ENCODE data around the gene EP300.
"Not testable (repeated sequence)": the region's sequence is repeated elsewhere in the genome, so short reads cannot be mapped to it uniquely, and the experiment has no call there.

EP300 gene

GRCh38 chr22:41092023-41092817, at the start of gene EP300:
Gene EP300, plus strand, starts transcription at chr22:41092592. Its CDS starts 413 bp downstream, at chr22:41093005.
- H3K27me3 ChIP-seq (ENCODE audit: control insufficient read depth, insufficient read depth, low read length), result no peaks in the 10 kb centered on the region

GRCh38 chr22:41043722-41044121, 48.7 kb upstream of the EP300 start:
- no peaks in the 10 kb centered on the region for H3K36me3 ChIP-seq (ENCODE audit: control insufficient read depth, insufficient read depth, low read length)
- H3K9me3 ChIP-seq (ENCODE audit: control insufficient read depth, insufficient read depth, low read length), result no peaks in the 10 kb centered on the region
- no peaks in the 10 kb centered on the region for H3K4me1 ChIP-seq (ENCODE audit: control insufficient read depth, insufficient read depth, low read length)
- H3K27me3 ChIP-seq (ENCODE audit: control insufficient read depth, insufficient read depth, low read length), result no peaks in the 10 kb centered on the region
- no peak overlapping the region for H3K4me3 ChIP-seq (ENCODE audit: low read depth, low read length)
- no peak overlapping the region for H3K9ac ChIP-seq (ENCODE audit: low read depth, low read length)

More at GRCh38 chr22:41092023-41092817, at the start of gene EP300:
- Histone ChIP-seq H3K9me3 (ENCODE audit: control insufficient read depth, insufficient read depth, low read length) (no peaks in the 10 kb centered on the region), H3K9ac (ENCODE audit: low read depth, low read length) (peak within 1 kb of the TSS; percentile 94), H3K36me3 (ENCODE audit: control insufficient read depth, insufficient read depth, low read length) (no peaks in the 10 kb centered on the region), H3K4me1 (ENCODE audit: control insufficient read depth, insufficient read depth, low read length) (peaks cover 9% of the 10 kb centered on the region), H3K4me3 (ENCODE audit: low read depth, low read length) (peak within 1 kb of the TSS; percentile 69)

GRCh38 chr22:41045575-41045974, 46.8 kb upstream of the EP300 start:
- H3K4me1 ChIP-seq (ENCODE audit: control insufficient read depth, insufficient read depth, low read length); H3K9me3 ChIP-seq (ENCODE audit: control insufficient read depth, insufficient read depth, low read length); H3K4me3 ChIP-seq (ENCODE audit: low read depth, low read length); H3K36me3 ChIP-seq (ENCODE audit: control insufficient read depth, insufficient read depth, low read length); H3K9ac ChIP-seq (ENCODE audit: low read depth, low read length); H3K27me3 ChIP-seq (ENCODE audit: control insufficient read depth, insufficient read depth, low read length): not testable (repeated sequence)

- Histone ChIP-seq H3K9ac (ENCODE audit: low read depth, low read length) (no peak overlapping the region), H3K27me3 (ENCODE audit: control insufficient read depth, insufficient read depth, low read length) (no peaks in the 10 kb centered on the region), H3K4me3 (ENCODE audit: low read depth, low read length) (no peak overlapping the region), H3K36me3 (ENCODE audit: control insufficient read depth, insufficient read depth, low read length) (no peaks in the 10 kb centered on the region), H3K9me3 (ENCODE audit: control insufficient read depth, insufficient read depth, low read length) (no peaks in the 10 kb centered on the region), H3K4me1 (ENCODE audit: control insufficient read depth, insufficient read depth, low read length) (no peaks in the 10 kb centered on the region)
These were observed 44.6 kb upstream of the EP300 start for GRCh38 chr22:41047801-41048211.

- H3K4me1 ChIP-seq (ENCODE audit: control insufficient read depth, insufficient read depth, low read length); H3K27me3 ChIP-seq (ENCODE audit: control insufficient read depth, insufficient read depth, low read length); H3K9ac ChIP-seq (ENCODE audit: low read depth, low read length); H3K36me3 ChIP-seq (ENCODE audit: control insufficient read depth, insufficient read depth, low read length); H3K4me3 ChIP-seq (ENCODE audit: low read depth, low read length); H3K9me3 ChIP-seq (ENCODE audit: control insufficient read depth, insufficient read depth, low read length): not testable (repeated sequence)
These were observed 44.0 kb upstream of the EP300 start for GRCh38 chr22:41048345-41048744.

- no peaks in the 10 kb centered on the region for H3K4me1 ChIP-seq (ENCODE audit: control insufficient read depth, insufficient read depth, low read length)
- H3K9ac ChIP-seq (ENCODE audit: low read depth, low read length), result no peak overlapping the region
- no peak overlapping the region for H3K4me3 ChIP-seq (ENCODE audit: low read depth, low read length)
These were observed 43.3 kb upstream of the EP300 start for GRCh38 chr22:41048791-41049717.

GRCh38 chr22:41049795-41050194, 42.6 kb upstream of the EP300 start:
- H3K4me3 ChIP-seq (ENCODE audit: low read depth, low read length); H3K36me3 ChIP-seq (ENCODE audit: control insufficient read depth, insufficient read depth, low read length); H3K9ac ChIP-seq (ENCODE audit: low read depth, low read length); H3K9me3 ChIP-seq (ENCODE audit: control insufficient read depth, insufficient read depth, low read length); H3K27me3 ChIP-seq (ENCODE audit: control insufficient read depth, insufficient read depth, low read length); H3K4me1 ChIP-seq (ENCODE audit: control insufficient read depth, insufficient read depth, low read length): not testable (repeated sequence)

More at GRCh38 chr22:41048791-41049717, 43.3 kb upstream of the EP300 start:
- Histone ChIP-seq H3K9me3 (ENCODE audit: control insufficient read depth, insufficient read depth, low read length) (no peaks in the 10 kb centered on the region), H3K36me3 (ENCODE audit: control insufficient read depth, insufficient read depth, low read length) (no peaks in the 10 kb centered on the region), H3K27me3 (ENCODE audit: control insufficient read depth, insufficient read depth, low read length) (no peaks in the 10 kb centered on the region)

GRCh38 chr22:41050883-41051282, 41.5 kb upstream of the EP300 start:
- Histone ChIP-seq H3K9ac (ENCODE audit: low read depth, low read length) (no peak overlapping the region), H3K36me3 (ENCODE audit: control insufficient read depth, insufficient read depth, low read length) (no peaks in the 10 kb centered on the region), H3K4me3 (ENCODE audit: low read depth, low read length) (no peak overlapping the region), H3K4me1 (ENCODE audit: control insufficient read depth, insufficient read depth, low read length) (no peaks in the 10 kb centered on the region), H3K27me3 (ENCODE audit: control insufficient read depth, insufficient read depth, low read length) (no peaks in the 10 kb centered on the region), H3K9me3 (ENCODE audit: control insufficient read depth, insufficient read depth, low read length) (no peaks in the 10 kb centered on the region)

- Histone ChIP-seq H3K4me1 (ENCODE audit: control insufficient read depth, insufficient read depth, low read length) (no peaks in the 10 kb centered on the region), H3K9me3 (ENCODE audit: control insufficient read depth, insufficient read depth, low read length) (no peaks in the 10 kb centered on the region), H3K4me3 (ENCODE audit: low read depth, low read length) (no peak overlapping the region), H3K9ac (ENCODE audit: low read depth, low read length) (no peak overlapping the region), H3K27me3 (ENCODE audit: control insufficient read depth, insufficient read depth, low read length) (no peaks in the 10 kb centered on the region), H3K36me3 (ENCODE audit: control insufficient read depth, insufficient read depth, low read length) (no peaks in the 10 kb centered on the region)
These were observed 39.5 kb upstream of the EP300 start for GRCh38 chr22:41052661-41053490.

GRCh38 chr22:41057076-41057475, 35.3 kb upstream of the EP300 start:
- no peak overlapping the region for H3K4me3 ChIP-seq (ENCODE audit: low read depth, low read length)
- H3K27me3 ChIP-seq (ENCODE audit: control insufficient read depth, insufficient read depth, low read length), result no peaks in the 10 kb centered on the region
- no peaks in the 10 kb centered on the region for H3K36me3 ChIP-seq (ENCODE audit: control insufficient read depth, insufficient read depth, low read length)
- no peak overlapping the region for H3K9ac ChIP-seq (ENCODE audit: low read depth, low read length)
- H3K9me3 ChIP-seq (ENCODE audit: control insufficient read depth, insufficient read depth, low read length), result no peaks in the 10 kb centered on the region
- peaks cover 1% of the 10 kb centered on the region for H3K4me1 ChIP-seq (ENCODE audit: control insufficient read depth, insufficient read depth, low read length)

GRCh38 chr22:41062146-41062545, 30.2 kb upstream of the EP300 start:
- H3K9me3 ChIP-seq (ENCODE audit: control insufficient read depth, insufficient read depth, low read length), result no peaks in the 10 kb centered on the region
- H3K4me3 ChIP-seq (ENCODE audit: low read depth, low read length), result no peak overlapping the region
- H3K36me3 ChIP-seq (ENCODE audit: control insufficient read depth, insufficient read depth, low read length), result no peaks in the 10 kb centered on the region
- H3K27me3 ChIP-seq (ENCODE audit: control insufficient read depth, insufficient read depth, low read length), result no peaks in the 10 kb centered on the region
- peak overlapping the region; percentile 8 for H3K9ac ChIP-seq (ENCODE audit: low read depth, low read length)
- peaks cover 4% of the 10 kb centered on the region for H3K4me1 ChIP-seq (ENCODE audit: control insufficient read depth, insufficient read depth, low read length)
